ENCODE results near the gene FAM117A.
A peak's percentile ranks its signal among the peaks of the same experiment; 100 is the strongest.

The FAM117A gene

GRCh38 chr17:49763735-49764558, at the start of gene FAM117A:
TSS of gene FAM117A (minus strand) at chr17:49764131. CDS start at chr17:49764087, 44 bp downstream.
- Histone ChIP-seq H3K27me3 (ENCODE audit: low read depth) (peaks cover 11% of the 10 kb centered on the region), H3K4me3 (peak within 1 kb of the TSS; percentile 56), H3K4me1 (peaks cover 13% of the 10 kb centered on the region), H3K9me3 (no peaks in the 10 kb centered on the region), H3K36me3 (replicated peaks) (no peaks in the 10 kb centered on the region)
- in situ Hi-C loops (cut with MboI; ENCODE audit: low sequenced_read_pairs) = no loop called here
- peak; percentile 98 for DNase-seq (ENCODE audit: low spot score in 2 of 2)

GRCh38 chr17:49809056-49809455, 45.1 kb upstream of the FAM117A start:
- in situ Hi-C loops (cut with MboI; ENCODE audit: low sequenced_read_pairs) = no loop called here
- H3K4me3 ChIP-seq = no peak overlapping the region
- no peaks in the 10 kb centered on the region for H3K9me3 ChIP-seq
- H3K36me3 ChIP-seq (replicated peaks) = peaks cover 60% of the 10 kb centered on the region
- peaks cover 2% of the 10 kb centered on the region for H3K4me1 ChIP-seq
- DNase-seq (ENCODE audit: low spot score in 2 of 2) = no peak
- no peaks in the 10 kb centered on the region for H3K27me3 ChIP-seq (ENCODE audit: low read depth)

- in situ Hi-C loops (cut with MboI; ENCODE audit: low sequenced_read_pairs) = no loop called here
- Histone ChIP-seq H3K36me3 (replicated peaks) (peaks cover 54% of the 10 kb centered on the region), H3K4me1 (no peaks in the 10 kb centered on the region), H3K27me3 (ENCODE audit: low read depth) (no peaks in the 10 kb centered on the region), H3K4me3 (no peak overlapping the region), H3K9me3 (no peaks in the 10 kb centered on the region)
- DNase-seq (ENCODE audit: low spot score in 2 of 2) = no peak
These were observed 34.8 kb upstream of the FAM117A start for GRCh38 chr17:49798738-49799137.

- H3K36me3 ChIP-seq (replicated peaks) = peaks cover 54% of the 10 kb centered on the region
- no peaks in the 10 kb centered on the region for H3K27me3 ChIP-seq (ENCODE audit: low read depth)
- in situ Hi-C loops (cut with MboI; ENCODE audit: low sequenced_read_pairs) = no loop called here
- H3K9me3 ChIP-seq = no peaks in the 10 kb centered on the region
- no peaks in the 10 kb centered on the region for H3K4me1 ChIP-seq
- DNase-seq (ENCODE audit: low spot score in 2 of 2) = no peak
- no peak overlapping the region for H3K4me3 ChIP-seq
These were observed 34.3 kb upstream of the FAM117A start for GRCh38 chr17:49798182-49798581.

GRCh38 chr17:49795372-49795771, 31.4 kb upstream of the FAM117A start:
- no peaks in the 10 kb centered on the region for H3K4me1 ChIP-seq
- H3K4me3 ChIP-seq = no peak overlapping the region
- H3K27me3 ChIP-seq (ENCODE audit: low read depth) = no peaks in the 10 kb centered on the region
- peaks cover 68% of the 10 kb centered on the region for H3K36me3 ChIP-seq (replicated peaks)
- in situ Hi-C loops (cut with MboI; ENCODE audit: low sequenced_read_pairs) = no loop called here
- H3K9me3 ChIP-seq = no peaks in the 10 kb centered on the region
- no peak for DNase-seq (ENCODE audit: low spot score in 2 of 2)

- in situ Hi-C loops (cut with MboI; ENCODE audit: low sequenced_read_pairs) = no loop called here
- peaks cover 54% of the 10 kb centered on the region for H3K36me3 ChIP-seq (replicated peaks)
- DNase-seq (ENCODE audit: low spot score in 2 of 2) = no peak
These were observed 29.4 kb upstream of the FAM117A start for GRCh38 chr17:49793309-49793708.

GRCh38 chr17:49789243-49789578, 25.3 kb upstream of the FAM117A start:
- H3K36me3 ChIP-seq (replicated peaks) = peaks cover 28% of the 10 kb centered on the region
- in situ Hi-C loops (cut with MboI; ENCODE audit: low sequenced_read_pairs) = no loop called here

More at GRCh38 chr17:49793309-49793708, 29.4 kb upstream of the FAM117A start:
- Histone ChIP-seq H3K9me3 (no peaks in the 10 kb centered on the region), H3K4me3 (no peak overlapping the region), H3K27me3 (ENCODE audit: low read depth) (no peaks in the 10 kb centered on the region), H3K4me1 (no peaks in the 10 kb centered on the region; the same call in 1 of the 2 replicates)

GRCh38 chr17:49788478-49789242, 24.7 kb upstream of the FAM117A start, which contains the start of gene KAT7:
TSS of gene KAT7 (plus strand) at chr17:49788681. CDS start at chr17:49788835, 154 bp downstream.
- Histone ChIP-seq H3K27me3 (ENCODE audit: low read depth) (no peaks in the 10 kb centered on the region), H3K36me3 (replicated peaks) (peaks cover 22% of the 10 kb centered on the region), H3K4me3 (peak within 1 kb of the TSS; percentile 97), H3K9me3 (no peaks in the 10 kb centered on the region), H3K4me1 (peaks cover 16% of the 10 kb centered on the region)
- in situ Hi-C loops (cut with MboI; ENCODE audit: low sequenced_read_pairs) = no loop called here
- peak; percentile 97 to 99 for DNase-seq (ENCODE audit: low spot score in 2 of 2)

More at GRCh38 chr17:49789243-49789578, 25.3 kb upstream of the FAM117A start:
- H3K4me3 ChIP-seq = peak overlapping the region; percentile 97
- DNase-seq (ENCODE audit: low spot score in 2 of 2) = no peak
- H3K27me3 ChIP-seq (ENCODE audit: low read depth) = no peaks in the 10 kb centered on the region
- peaks cover 16% of the 10 kb centered on the region for H3K4me1 ChIP-seq
- no peaks in the 10 kb centered on the region for H3K9me3 ChIP-seq

- peak in 1 of 2 experiments; percentile 15 for DNase-seq (ENCODE audit: low spot score in 2 of 2)
- Histone ChIP-seq H3K9me3 (no peaks in the 10 kb centered on the region), H3K36me3 (replicated peaks) (peaks cover 18% of the 10 kb centered on the region), H3K27me3 (ENCODE audit: low read depth) (no peaks in the 10 kb centered on the region), H3K4me1 (peaks cover 16% of the 10 kb centered on the region), H3K4me3 (peak overlapping the region; percentile 97)
- in situ Hi-C loops (cut with MboI; ENCODE audit: low sequenced_read_pairs) = no loop called here
These were observed 24.1 kb upstream of the FAM117A start for GRCh38 chr17:49787884-49788477.

- DNase-seq (ENCODE audit: low spot score in 2 of 2) = no peak
- H3K4me1 ChIP-seq = peaks cover 16% of the 10 kb centered on the region
- H3K9me3 ChIP-seq = no peaks in the 10 kb centered on the region
- H3K4me3 ChIP-seq = no peak overlapping the region
- peaks cover 3% of the 10 kb centered on the region; the same call in 1 of the 2 replicates for H3K36me3 ChIP-seq (replicated peaks)
- no peaks in the 10 kb centered on the region for H3K27me3 ChIP-seq (ENCODE audit: low read depth)
- in situ Hi-C loops (cut with MboI; ENCODE audit: low sequenced_read_pairs) = no loop called here
These were observed 20.7 kb upstream of the FAM117A start for GRCh38 chr17:49784636-49785035.

- Histone ChIP-seq H3K27me3 (ENCODE audit: low read depth) (no peaks in the 10 kb centered on the region), H3K36me3 (replicated peaks) (0 out of 2 replicates have a peak, but pooled peaks cover 3% of the 10 kb centered on the region), H3K9me3 (no peaks in the 10 kb centered on the region), H3K4me1 (peaks cover 16% of the 10 kb centered on the region), H3K4me3 (no peak overlapping the region)
- DNase-seq (ENCODE audit: low spot score in 2 of 2) = no peak
- in situ Hi-C loops (cut with MboI; ENCODE audit: low sequenced_read_pairs) = no loop called here
These were observed 19.9 kb upstream of the FAM117A start for GRCh38 chr17:49783791-49784190.

GRCh38 chr17:49783071-49783715, 19.3 kb upstream of the FAM117A start:
- H3K9me3 ChIP-seq = no peaks in the 10 kb centered on the region
- in situ Hi-C loops (cut with MboI; ENCODE audit: low sequenced_read_pairs) = no loop called here
- no peaks in the 10 kb centered on the region for H3K27me3 ChIP-seq (ENCODE audit: low read depth)
- H3K4me1 ChIP-seq = peaks cover 16% of the 10 kb centered on the region
- DNase-seq (ENCODE audit: low spot score in 2 of 2) = peak in 1 of 2 experiments; percentile 13
- no peak overlapping the region for H3K4me3 ChIP-seq
- no peaks in the 10 kb centered on the region for H3K36me3 ChIP-seq (replicated peaks)

GRCh38 chr17:49779739-49780231, 15.9 kb upstream of the FAM117A start:
- DNase-seq (ENCODE audit: low spot score in 2 of 2) = no peak
- in situ Hi-C loops (cut with MboI; ENCODE audit: low sequenced_read_pairs) = no loop called here
- peaks cover 6% of the 10 kb centered on the region for H3K4me1 ChIP-seq

More at GRCh38 chr17:49779739-49780231, 15.9 kb upstream of the FAM117A start:
- H3K4me3 ChIP-seq = no peak overlapping the region
- no peaks in the 10 kb centered on the region for H3K36me3 ChIP-seq (replicated peaks)
- no peaks in the 10 kb centered on the region for H3K27me3 ChIP-seq (ENCODE audit: low read depth)
- no peaks in the 10 kb centered on the region for H3K9me3 ChIP-seq
